ENCODE measurements around the gene SPEG. TPM values are rescaled to one million over a fixed set of nuclear protein-coding genes. Genes with fewer than 3 reads are reported as not detected.

SPEG gene
- total RNA-seq, 1 donor from 2014 or later, result 0.09 TPM

GRCh38 chr2:219475697-219476651 is 41.3 kb downstream of the SPEG start:
- Mint-ChIP-seq H3K4me3 (no peak overlapping the region), H3K27me3 (peaks cover 37% of the 10 kb centered on the region), H3K36me3 (ENCODE audit: low read depth) (no peaks in the 10 kb centered on the region), H3K27ac (no peak overlapping the region), H3K4me1 (peaks cover 2% of the 10 kb centered on the region), H3K9me3 (no peaks in the 10 kb centered on the region)
- no peak for DNase-seq
- ChIA-PET CTCF (interaction anchor here (3.0 kb wide), 1 partner anchor 54 kb away, joined by 9 read pairs; no protein-coding TSS in a partner anchor), POLR2A (no interaction called here)
- TF ChIP-seq CTCF (IDR thresholded peaks at IDR 0.05), result no peak
- ATAC-seq (ENCODE audit: low read depth), result no peak
- intact Hi-C loops (cut with micrococcal nuclease), result loop anchor here (1.0 kb wide), 1 partner anchor 54 kb away; no protein-coding TSS in a partner anchor

- H3K27me3 Mint-ChIP-seq, result peaks cover 35% of the 10 kb centered on the region
- H3K9me3 Mint-ChIP-seq, result no peaks in the 10 kb centered on the region
- no peak for ATAC-seq (ENCODE audit: low read depth)
- no peak for TF ChIP-seq CTCF (IDR thresholded peaks at IDR 0.05)
- H3K27ac Mint-ChIP-seq, result no peak overlapping the region
- H3K4me3 Mint-ChIP-seq, result no peak overlapping the region
- POLR2A ChIA-PET, result no interaction called here
- DNase-seq, result no peak
- H3K36me3 Mint-ChIP-seq (ENCODE audit: low read depth), result no peaks in the 10 kb centered on the region
- CTCF ChIA-PET, result interaction anchor here (3.0 kb wide), 1 partner anchor 53 kb away, joined by 9 read pairs; no protein-coding TSS in a partner anchor
- peaks cover 2% of the 10 kb centered on the region for H3K4me1 Mint-ChIP-seq
- intact Hi-C loops (cut with micrococcal nuclease), result loop anchor here (1.0 kb wide), 1 partner anchor 54 kb away; no protein-coding TSS in a partner anchor
Observed at GRCh38 chr2:219476652-219477151, 42.1 kb downstream of the SPEG start.

- DNase-seq (no peak), ATAC-seq (ENCODE audit: low read depth) (no peak)
- Mint-ChIP-seq H3K36me3 (ENCODE audit: low read depth) (no peaks in the 10 kb centered on the region), H3K27ac (no peak overlapping the region), H3K9me3 (no peaks in the 10 kb centered on the region), H3K4me3 (no peak overlapping the region), H3K4me1 (peaks cover 2% of the 10 kb centered on the region), H3K27me3 (peaks cover 40% of the 10 kb centered on the region)
- intact Hi-C loops (cut with micrococcal nuclease), result no loop called here
- POLR2A ChIA-PET, result no interaction called here
- no peak for TF ChIP-seq CTCF (IDR thresholded peaks at IDR 0.05)
- CTCF ChIA-PET, result interaction anchor here (3.0 kb wide), 1 partner anchor 53 kb away, joined by 9 read pairs; no protein-coding TSS in a partner anchor
Observed at GRCh38 chr2:219477179-219477578, 42.5 kb downstream of the SPEG start.

GRCh38 chr2:219477815-219478214 is 43.2 kb downstream of the SPEG start:
- CTCF ChIA-PET, result interaction anchor here (3.0 kb wide), 1 partner anchor 52 kb away, joined by 9 read pairs; no protein-coding TSS in a partner anchor
- H3K36me3 Mint-ChIP-seq (ENCODE audit: low read depth), result no peaks in the 10 kb centered on the region
- peaks cover 2% of the 10 kb centered on the region for H3K4me1 Mint-ChIP-seq
- H3K27ac Mint-ChIP-seq, result no peak overlapping the region
- intact Hi-C loops (cut with micrococcal nuclease), result no loop called here
- peaks cover 43% of the 10 kb centered on the region for H3K27me3 Mint-ChIP-seq
- no peak for DNase-seq
- TF ChIP-seq CTCF (IDR thresholded peaks at IDR 0.05), result no peak
- ATAC-seq (ENCODE audit: low read depth), result no peak
- POLR2A ChIA-PET, result no interaction called here
- H3K9me3 Mint-ChIP-seq, result no peaks in the 10 kb centered on the region
- H3K4me3 Mint-ChIP-seq, result no peak overlapping the region

GRCh38 chr2:219478916-219479315 is 44.3 kb downstream of the SPEG start:
- DNase-seq (no peak), ATAC-seq (ENCODE audit: low read depth) (no peak)
- H3K4me3 Mint-ChIP-seq, result no peak overlapping the region
- ChIA-PET CTCF (no interaction called here), POLR2A (no interaction called here)
- peaks cover 46% of the 10 kb centered on the region for H3K27me3 Mint-ChIP-seq
- intact Hi-C loops (cut with micrococcal nuclease), result no loop called here
- no peak overlapping the region for H3K27ac Mint-ChIP-seq
- no peaks in the 10 kb centered on the region for H3K9me3 Mint-ChIP-seq
- peaks cover 3% of the 10 kb centered on the region for H3K4me1 Mint-ChIP-seq
- no peaks in the 10 kb centered on the region for H3K36me3 Mint-ChIP-seq (ENCODE audit: low read depth)
- no peak for TF ChIP-seq CTCF (IDR thresholded peaks at IDR 0.05)
